Measurements from ENCODE around the gene ZNF575. TPM values are rescaled to one million over a fixed set of nuclear protein-coding genes. Genes with fewer than 3 reads are reported as not detected.

The ZNF575 gene, protein sequence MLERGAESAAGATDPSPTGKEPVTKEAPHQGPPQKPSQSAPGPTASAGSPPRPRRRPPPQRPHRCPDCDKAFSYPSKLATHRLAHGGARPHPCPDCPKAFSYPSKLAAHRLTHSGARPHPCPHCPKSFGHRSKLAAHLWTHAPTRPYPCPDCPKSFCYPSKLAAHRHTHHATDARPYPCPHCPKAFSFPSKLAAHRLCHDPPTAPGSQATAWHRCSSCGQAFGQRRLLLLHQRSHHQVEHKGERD
- 1.0 TPM for total RNA-seq

GRCh38 chr19:43532962-43533545, at the start of gene ZNF575:
TSS of gene ZNF575 (plus strand) at chr19:43533188. CDS start at chr19:43534423, 1,235 bp downstream.

GRCh38 chr19:43504426-43505185, 28.4 kb upstream of the ZNF575 start, which contains the start of gene PHLDB3:
TSS of gene PHLDB3 (minus strand) at chr19:43504746. CDS start at chr19:43504118, 628 bp downstream.

DNA sequence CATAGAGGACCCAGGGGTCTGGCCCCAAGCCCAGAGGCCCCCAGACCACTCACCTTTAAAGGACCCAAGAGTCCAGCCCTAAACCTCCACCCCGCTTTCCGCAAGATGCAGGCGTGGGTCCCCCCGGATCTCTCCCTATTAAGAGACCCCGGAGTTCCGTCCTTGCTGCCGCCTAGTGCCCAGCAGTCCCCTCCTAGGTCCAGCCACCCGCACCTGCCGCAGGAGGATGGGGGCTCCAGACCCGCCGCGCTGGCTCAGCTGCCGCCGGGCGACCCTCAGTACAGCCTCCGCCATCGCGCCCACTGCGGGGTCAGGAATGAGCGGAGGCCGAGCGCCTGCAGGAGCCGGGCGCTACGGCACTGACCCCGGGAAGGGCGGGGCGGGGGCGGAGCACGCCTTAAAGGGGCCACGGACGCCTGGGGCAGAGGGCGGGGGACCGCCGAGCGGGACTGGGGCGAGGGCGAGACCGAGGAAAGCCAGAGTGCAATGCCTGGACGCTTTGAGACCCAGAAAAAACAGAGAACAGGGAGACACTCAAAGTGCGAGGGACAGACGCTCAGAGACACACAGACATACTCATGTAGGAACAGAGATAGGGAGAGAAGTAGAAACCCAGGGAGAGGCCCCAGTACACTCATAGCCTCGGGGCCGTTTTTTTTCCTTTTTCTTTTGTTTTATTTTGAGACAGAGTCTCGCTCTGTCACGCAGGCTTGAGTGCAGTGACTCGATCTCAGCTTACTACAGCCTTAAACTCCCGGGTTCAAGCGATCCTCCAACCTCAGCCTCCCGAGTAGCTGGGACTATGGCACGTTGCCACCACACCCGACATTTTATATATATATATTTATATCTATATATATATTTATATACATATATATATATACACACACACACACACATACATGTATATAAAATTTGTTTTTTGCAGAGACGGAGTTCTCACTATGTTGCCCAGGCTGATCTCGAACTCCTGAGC, 5.8 kb upstream of the ZNF575 start, which contains the start of gene ETHE1:
ETHE1 (minus strand) TSS at position 318 of the 976 bp plus-strand sequence; CDS start at position 294, 24 bp downstream.

GRCh38 chr19:43575156-43575950, 42.4 kb downstream of the ZNF575 start, which contains the start of the genes PINLYP and XRCC1:
TSS of gene PINLYP (plus strand) at chr19:43575801. CDS start at chr19:43577192, 1,391 bp downstream.
TSS of gene XRCC1 (minus strand) at chr19:43575527. CDS start at chr19:43575458, 69 bp downstream.

Other genes starting within 250 kb of the ZNF575 start
- 4.5 TPM for gene CD177, start 179.5 kb upstream of the ZNF575 start, total RNA-seq
- gene TEX101, start 118.3 kb upstream of the ZNF575 start, total RNA-seq = 0.55 TPM
- 2.9 TPM for gene LYPD3, start 67.6 kb upstream of the ZNF575 start, total RNA-seq
- 16.4 TPM for gene PHLDB3, start 28.4 kb upstream of the ZNF575 start, total RNA-seq
- gene ETHE1, start 6.0 kb upstream of the ZNF575 start, total RNA-seq = 24.4 TPM
- 32.4 TPM for gene XRCC1, start 42.3 kb downstream of the ZNF575 start, total RNA-seq
- gene PINLYP, start 42.6 kb downstream of the ZNF575 start, total RNA-seq = 10.1 TPM
- 55.9 TPM for gene IRGQ, start 62.9 kb downstream of the ZNF575 start, total RNA-seq
- 16.3 TPM for gene ZNF576, start 63.4 kb downstream of the ZNF575 start, total RNA-seq
- gene SRRM5, start 78.9 kb downstream of the ZNF575 start, total RNA-seq = not detected
- gene ZNF428, start 86.4 kb downstream of the ZNF575 start, total RNA-seq = 43.9 TPM
- gene CADM4, start 106.7 kb downstream of the ZNF575 start, total RNA-seq = 44.0 TPM
- 9.2 TPM for gene PLAUR, start 137.0 kb downstream of the ZNF575 start, total RNA-seq
- gene IRGC, start 182.9 kb downstream of the ZNF575 start, total RNA-seq = not detected
- 21.7 TPM for gene SMG9, start 221.8 kb downstream of the ZNF575 start, total RNA-seq
- gene KCNN4, start 247.8 kb downstream of the ZNF575 start, total RNA-seq = 2.1 TPM